Endothelial cell of umbilical vein (primary cell): Measurements from ENCODE around the gene GCM1. TPM values are rescaled to one million over a fixed set of nuclear protein-coding genes. Genes with fewer than 3 reads are reported as not detected.
A peak's percentile ranks its signal among the peaks of the same experiment; 100 is the strongest.

ENCODE experiments used
- Bru-seq: library from RNA; stranded (reverse); fragments of 400-500 nt; gene quantifications from one replicate; lab custom pipeline; 2021; lab: Mats Ljungman, UMichigan
- BruChase-seq, 2 experiments: library from RNA; stranded (reverse); fragments of 400-500 nt; gene quantifications; one replicate each; lab custom pipeline; 2021; lab: Mats Ljungman, UMichigan
- BruUV-seq: library from RNA; stranded (reverse); fragments of 400-500 nt; replicated peaks from 2 replicates; lab custom pipeline; 2021; lab: Mats Ljungman, UMichigan
- CTCF ChIA-PET: fragments of 300-600, 350-600 bp; sonication (Branson Sonifier 250); formaldehyde crosslinking; loops from one replicate; lab custom pipeline; 2021; ENCODE audit warnings: antibody characterized with exemption, inconsistent platforms; lab: Charles Lee
- POLR2A ChIA-PET: fragments of 300-600, 350-600 bp; sonication (Branson Sonifier 250); formaldehyde crosslinking; loops from one replicate; lab custom pipeline; 2021; ENCODE audit warnings: antibody characterized with exemption, inconsistent platforms; lab: Charles Lee
- DNase-seq: peaks from one replicate; pipeline ENCODE4 v3.0.0-alpha.2; 2011; ENCODE audit warnings: low read depth, low spot score
- FAIRE-seq: peaks from 2 replicates; lab custom pipeline; 2011; peaks lifted over from hg19 to GRCh38; lab: Jason Lieb, UNC
- H2AFZ ChIP-seq: 2 replicates; pipeline ENCODE4 v1.6.0; 2012; ENCODE audit warnings: low read depth, low read length, control low read depth, inconsistent platforms
- H3K27ac ChIP-seq: 2 replicates; pipeline ENCODE4 v1.5.1; 2011; ENCODE audit warnings: low read depth, mild to moderate bottlenecking, control low read depth, low read length, moderate library complexity; ENCODE audit not compliant: insufficient read depth
- H3K27me3 ChIP-seq, 2 experiments: 2 replicates each; pipeline versions ENCODE4 v1.6.0 to v1.6.1; 2011; ENCODE audit warnings: low read length in 2 of 2, mixed read lengths in 1 of 2; ENCODE audit not compliant: control insufficient read depth in 2 of 2, insufficient read depth in 2 of 2
- H3K36me3 ChIP-seq, 2 experiments: 2 replicates in 1 of 2; 3 replicates in 1 of 2; pipeline ENCODE4 v1.5.1; 2011; ENCODE audit warnings: low read length in 2 of 2, mild to moderate bottlenecking in 1 of 2, moderate library complexity in 1 of 2; ENCODE audit not compliant: control insufficient read depth in 2 of 2, insufficient read depth in 2 of 2; ENCODE audit errors: extremely low read depth in 1 of 2
- H3K4me1 ChIP-seq: 3 replicates; pipeline ENCODE4 v1.5.1; 2011; ENCODE audit warnings: mild to moderate bottlenecking, low read length; ENCODE audit not compliant: control insufficient read depth, insufficient read depth; ENCODE audit errors: extremely low read depth
- H3K4me2 ChIP-seq: 2 replicates; pipeline ENCODE4 v1.6.1; 2011; ENCODE audit warnings: low read length, control low read depth, mixed read lengths; ENCODE audit not compliant: insufficient read depth
- H3K4me3 ChIP-seq, 3 experiments: fragments of 200-600 bp in 1 of 3; sonication (generic), shearing (Covaris generic) in 1 of 3; replicated peaks in 1 of 3; 2 replicates each; pipeline ENCODE4 v1.5.1; 2011 to 2016; ENCODE audit warnings: control low read depth in 3 of 3, low read length in 3 of 3, mild to moderate bottlenecking in 2 of 3, inconsistent platforms in 1 of 3, low read depth in 1 of 3, moderate library complexity in 1 of 3; ENCODE audit not compliant: insufficient read depth in 1 of 3
- H3K79me2 ChIP-seq: 2 replicates; pipeline ENCODE4 v1.6.0; 2012; ENCODE audit warnings: low read length, inconsistent platforms; ENCODE audit not compliant: control insufficient read depth, insufficient read depth
- H3K9ac ChIP-seq: replicated peaks from 2 replicates; pipeline ENCODE3; 2011; ENCODE audit warnings: low read length, control low read depth; ENCODE audit not compliant: insufficient read depth; ENCODE audit errors: extremely low read depth
- H3K9me1 ChIP-seq: replicated peaks from 3 replicates; pipeline ENCODE4 v1.6.0; 2011; ENCODE audit warnings: mild to moderate bottlenecking, low read length; ENCODE audit not compliant: control insufficient read depth, insufficient read depth; ENCODE audit errors: extremely low read depth
- H3K9me3 ChIP-seq: replicated peaks from 2 replicates; pipeline ENCODE4 v1.5.1; 2012; ENCODE audit warnings: low read length, inconsistent platforms; ENCODE audit not compliant: control insufficient read depth, insufficient read depth
- H4K20me1 ChIP-seq: replicated peaks from 2 replicates; pipeline ENCODE3; 2011; ENCODE audit warnings: mild to moderate bottlenecking, low read length; ENCODE audit not compliant: control insufficient read depth, insufficient read depth; ENCODE audit errors: extremely low read depth
- CTCF ChIP-seq, 2 donors: IDR thresholded peaks; 1 replicate in 1 of 2; 2 replicates in 1 of 2; pipeline ENCODE4 v1.5.1; 2011; ENCODE audit warnings: low read length in 2 of 2, mild to moderate bottlenecking in 2 of 2, moderate library complexity in 2 of 2, control low read depth in 1 of 2, inconsistent platforms in 1 of 2, low read depth in 1 of 2; ENCODE audit not compliant: insufficient read depth in 1 of 2; ENCODE audit errors: extremely low read depth in 1 of 2
- EZH2 ChIP-seq: IDR thresholded peaks from 2 replicates; pipeline ENCODE4 v1.6.1; 2012; ENCODE audit warnings: borderline replicate concordance, low read depth, mild to moderate bottlenecking, moderate library complexity, low read length, inconsistent platforms; ENCODE audit not compliant: severe bottlenecking
- FOS ChIP-seq: IDR thresholded peaks from 2 replicates; pipeline ENCODE4 v1.6.1; 2011; ENCODE audit warnings: mild to moderate bottlenecking, low read length, moderate library complexity, borderline replicate concordance; ENCODE audit not compliant: insufficient read depth
- GATA2 ChIP-seq: IDR thresholded peaks from 2 replicates; pipeline ENCODE4 v1.7.0; 2011; ENCODE audit warnings: low read depth, mild to moderate bottlenecking, moderate library complexity, mixed read lengths, low read length; ENCODE audit not compliant: insufficient read length, insufficient read depth
- JUN ChIP-seq: IDR thresholded peaks from 2 replicates; pipeline ENCODE4 v1.6.1; 2011; ENCODE audit warnings: borderline replicate concordance, low read depth; ENCODE audit not compliant: insufficient read length, insufficient read depth
- MYC ChIP-seq: IDR thresholded peaks from one replicate; pipeline ENCODE4 v1.6.1; 2011; ENCODE audit warnings: mild to moderate bottlenecking, low read depth, low read length
- POLR2A ChIP-seq: IDR thresholded peaks from 2 replicates; pipeline ENCODE4 v1.6.1; 2012; ENCODE audit warnings: low read depth, mild to moderate bottlenecking, control low read depth, low read length
- POLR2AphosphoS5 ChIP-seq: IDR thresholded peaks from 2 replicates; pipeline ENCODE4 v1.6.1; 2012; ENCODE audit warnings: low read depth, mild to moderate bottlenecking, control low read depth, low read length, moderate library complexity; ENCODE audit not compliant: insufficient read depth
- dilution Hi-C: fragments of 300-500 bp; cut with MboI; formaldehyde crosslinking; loops from one replicate; pipeline ENCODE4 v1.15.0; 2019; ENCODE audit warnings: low sequenced_read_pairs; ENCODE audit not compliant: extremely low pct_ligation_motif_present
- intact Hi-C: fragments of 100-400 bp; cut with micrococcal nuclease; formaldehyde crosslinking; loops from one replicate; pipeline ENCODE4 v1.10.0; 2022
- long read RNA-seq: library from polyadenylated mRNA; stranded (forward); transcript quantifications from one replicate; pipeline ENCODE4 v2.0.0, GENCODE V29; 2021
- polyA minus RNA-seq, 3 experiments: library from RNA; depleted of rRNA, polyadenylated mRNA; stranded (reverse); fragments of >200 nt; gene quantifications; 1 replicate in 1 of 3; 2 replicates in 2 of 3; pipeline ENCODE4 v1.2.3, GENCODE V29; 2011
- polyA plus RNA-seq, 4 experiments: library from polyadenylated mRNA; depleted of rRNA in 3 of 4; stranded (reverse) in 3 of 4; unstranded in 1 of 4; fragments of >200 nt; gene quantifications; 2 replicates each; pipeline versions ENCODE4 v1.2.1 to v1.2.3, GENCODE V29; 2011 to 2012; ENCODE audit warnings: missing spikeins in 1 of 4
- total RNA-seq: library from RNA; stranded (reverse); gene quantifications from 2 replicates; pipeline ENCODE4 v1.2.3, GENCODE V29; 2021
- TF ChIP-seq, protein P1 (sequence below): IDR thresholded peaks from 2 replicates; pipeline ENCODE4 v1.6.1; 2011; ENCODE audit not compliant: insufficient read depth, insufficient read length

Gene GCM1
- total RNA-seq, result not detected in 2 replicates
- polyA plus RNA-seq, result not detected in 2 replicates
- not detected in 2 replicates for polyA plus RNA-seq (2011; cell fraction: cytosol; rRNA removed)
- polyA plus RNA-seq (2011; cell fraction: nucleus; rRNA removed), result not detected in 2 replicates
- polyA plus RNA-seq (2012), result not detected in 2 replicates
- polyA minus RNA-seq, result not detected in 2 replicates
- polyA minus RNA-seq (2011; cell fraction: cytosol; rRNA and poly(A)+ RNA removed), result not detected
- not detected in 2 replicates for polyA minus RNA-seq (2011; cell fraction: nucleus; rRNA and poly(A)+ RNA removed)
- percentile 4 among the genes with signal in this experiment for Bru-seq, nascent RNA
- BruChase-seq, experiment 1, labeled RNA remaining after a 6-hour chase, result percentile 23 among the genes with signal in this experiment
- percentile 5 among the genes with signal in this experiment for BruChase-seq, experiment 2, labeled RNA remaining after a 2-hour chase
- long read RNA-seq, result 0 reads

- no peaks in the 10 kb centered on the region for H4K20me1 ChIP-seq
- H3K27ac ChIP-seq, result no peak within 1 kb of the TSS
- H3K9ac ChIP-seq, result no peak within 1 kb of the TSS
- ChIA-PET CTCF (no interaction called here), POLR2A (no interaction called here)
- dilution Hi-C loops, result no loop called here
- no TSS peak for BruUV-seq
- no peak for FAIRE-seq
- H3K79me2 ChIP-seq, result no peaks in the 10 kb centered on the region
- no peaks in the 10 kb centered on the region for H3K36me3 ChIP-seq
- no peak within 1 kb of the TSS for H3K4me2 ChIP-seq
- peaks cover 0 to 2% of the 10 kb centered on the region in 2 experiments for H3K27me3 ChIP-seq
- no peaks in the 10 kb centered on the region for H3K9me3 ChIP-seq
- no peaks in the 10 kb centered on the region for H3K4me1 ChIP-seq
- no peak within 1 kb of the TSS for H2AFZ ChIP-seq
- H3K9me1 ChIP-seq, result no peaks in the 10 kb centered on the region
- H3K4me3 ChIP-seq, result no peak within 1 kb of the TSS
- TF ChIP-seq CTCF (IDR thresholded peaks at IDR 0.05; ENCODE audit: extremely low read depth in 1 of 2, insufficient read depth in 1 of 2, low read depth in 1 of 2, low read length in 2 of 2), result no peak
- no peak for TF ChIP-seq EZH2
- TF ChIP-seq POLR2AphosphoS5, result no peak
- no peak for TF ChIP-seq GATA2
- TF ChIP-seq, protein P1, sequence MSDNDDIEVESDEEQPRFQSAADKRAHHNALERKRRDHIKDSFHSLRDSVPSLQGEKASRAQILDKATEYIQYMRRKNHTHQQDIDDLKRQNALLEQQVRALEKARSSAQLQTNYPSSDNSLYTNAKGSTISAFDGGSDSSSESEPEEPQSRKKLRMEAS, result no peak
- TF ChIP-seq MYC, result no peak
- no peak for TF ChIP-seq JUN
- TF ChIP-seq FOS, result no peak
- TF ChIP-seq POLR2A, result no peak
- intact Hi-C loops, result no loop called here
- no peak for DNase-seq
Measured at GRCh38 chr6:53148684-53149083, at the start of gene GCM1. GCM1 (minus strand) TSS chr6:53148841; CDS start chr6:53145632, 3,209 bp downstream.
